GM12873 (cell line): ENCODE data around the gene NAT10.

ENCODE experiments used
- TF ChIP-seq, protein P1 (sequence below): IDR thresholded peaks from 2 replicates; pipeline ENCODE4 v1.5.1; 2012; ENCODE audit warnings: low read depth, mild to moderate bottlenecking, moderate library complexity, low read length, control low read depth; ENCODE audit not compliant: insufficient read depth; ENCODE audit errors: missing control alignments

Gene NAT10

DNA sequence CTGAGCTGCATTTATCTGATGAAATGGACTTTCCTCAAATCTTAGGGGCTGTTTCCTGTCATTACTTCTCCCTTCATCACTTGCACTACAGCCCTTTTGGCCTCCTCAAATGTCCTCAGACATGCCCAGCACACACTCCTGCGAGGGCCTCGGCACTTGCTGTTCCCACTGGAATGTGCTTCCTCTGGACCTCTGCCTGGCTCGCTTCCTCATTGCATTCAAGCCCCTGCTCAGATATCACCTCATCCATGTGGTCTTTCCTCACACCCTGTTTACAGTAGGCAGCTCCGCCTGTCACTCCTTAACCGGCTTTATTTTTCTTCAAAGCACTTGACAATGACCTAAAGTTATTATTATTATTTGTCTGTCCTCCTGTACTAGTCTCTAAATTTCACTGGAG lies 9.0 kb downstream of the NAT10 start:
- TF ChIP-seq, protein P1, sequence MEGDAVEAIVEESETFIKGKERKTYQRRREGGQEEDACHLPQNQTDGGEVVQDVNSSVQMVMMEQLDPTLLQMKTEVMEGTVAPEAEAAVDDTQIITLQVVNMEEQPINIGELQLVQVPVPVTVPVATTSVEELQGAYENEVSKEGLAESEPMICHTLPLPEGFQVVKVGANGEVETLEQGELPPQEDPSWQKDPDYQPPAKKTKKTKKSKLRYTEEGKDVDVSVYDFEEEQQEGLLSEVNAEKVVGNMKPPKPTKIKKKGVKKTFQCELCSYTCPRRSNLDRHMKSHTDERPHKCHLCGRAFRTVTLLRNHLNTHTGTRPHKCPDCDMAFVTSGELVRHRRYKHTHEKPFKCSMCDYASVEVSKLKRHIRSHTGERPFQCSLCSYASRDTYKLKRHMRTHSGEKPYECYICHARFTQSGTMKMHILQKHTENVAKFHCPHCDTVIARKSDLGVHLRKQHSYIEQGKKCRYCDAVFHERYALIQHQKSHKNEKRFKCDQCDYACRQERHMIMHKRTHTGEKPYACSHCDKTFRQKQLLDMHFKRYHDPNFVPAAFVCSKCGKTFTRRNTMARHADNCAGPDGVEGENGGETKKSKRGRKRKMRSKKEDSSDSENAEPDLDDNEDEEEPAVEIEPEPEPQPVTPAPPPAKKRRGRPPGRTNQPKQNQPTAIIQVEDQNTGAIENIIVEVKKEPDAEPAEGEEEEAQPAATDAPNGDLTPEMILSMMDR: no peak

DNA sequence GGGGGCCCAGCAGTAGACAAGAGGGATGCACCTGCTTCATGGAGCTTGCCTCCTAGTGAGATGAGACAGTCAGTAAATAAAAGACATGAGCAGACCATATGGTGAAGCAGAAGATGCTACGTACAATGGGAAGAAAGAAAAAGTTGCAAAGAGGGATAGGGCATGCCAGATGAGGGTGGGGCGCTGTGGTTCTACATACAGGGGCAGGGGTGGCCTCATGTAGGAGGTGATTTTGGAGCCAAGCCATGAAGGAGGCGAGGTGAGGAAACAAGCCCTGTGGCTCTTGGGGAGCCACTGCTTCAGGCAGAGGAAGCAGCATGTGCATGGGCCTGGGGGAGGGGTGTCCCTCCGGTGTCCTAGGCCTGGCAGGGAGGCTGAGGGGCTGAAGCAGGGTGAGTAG lies 15.2 kb downstream of the NAT10 start:
- TF ChIP-seq, protein P1: no peak

DNA sequence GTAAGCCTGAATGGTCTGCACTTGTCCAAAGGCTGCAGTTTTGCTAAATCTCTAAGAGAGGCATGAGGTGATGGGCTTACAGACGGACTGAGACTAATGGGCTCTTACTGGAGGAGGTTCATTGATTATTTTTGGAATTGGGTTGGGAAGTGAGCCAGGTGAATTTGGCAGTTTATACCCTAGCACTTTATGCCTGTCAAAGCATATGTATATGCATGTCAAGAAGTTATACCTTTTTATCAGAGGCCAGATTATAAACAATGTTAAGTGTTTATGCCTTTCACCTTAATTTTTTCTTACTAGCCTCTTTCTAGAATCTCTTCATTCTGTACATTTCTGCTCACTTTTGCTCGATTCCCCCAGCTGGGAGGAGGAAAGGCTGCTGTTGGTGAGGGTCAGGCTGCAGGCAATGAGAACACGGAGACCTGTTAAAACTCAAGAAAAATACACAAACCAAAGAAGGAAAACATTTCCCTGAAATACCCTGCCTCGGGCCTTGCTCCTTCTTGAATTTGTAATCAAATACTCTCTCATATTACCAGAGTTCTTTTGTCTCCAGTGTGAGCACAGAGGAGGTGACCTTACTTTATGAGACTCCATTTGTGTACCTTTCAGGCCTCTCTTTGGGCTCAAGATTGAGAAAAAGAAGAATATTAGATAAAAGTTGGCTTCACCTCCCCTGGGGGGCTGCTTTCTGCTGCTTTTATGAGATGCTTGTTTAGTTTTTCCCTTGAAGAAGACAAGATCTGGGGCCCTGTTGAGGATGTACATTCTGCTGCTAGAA lies 19.6 kb downstream of the NAT10 start:
- TF ChIP-seq, protein P1: no peak

DNA sequence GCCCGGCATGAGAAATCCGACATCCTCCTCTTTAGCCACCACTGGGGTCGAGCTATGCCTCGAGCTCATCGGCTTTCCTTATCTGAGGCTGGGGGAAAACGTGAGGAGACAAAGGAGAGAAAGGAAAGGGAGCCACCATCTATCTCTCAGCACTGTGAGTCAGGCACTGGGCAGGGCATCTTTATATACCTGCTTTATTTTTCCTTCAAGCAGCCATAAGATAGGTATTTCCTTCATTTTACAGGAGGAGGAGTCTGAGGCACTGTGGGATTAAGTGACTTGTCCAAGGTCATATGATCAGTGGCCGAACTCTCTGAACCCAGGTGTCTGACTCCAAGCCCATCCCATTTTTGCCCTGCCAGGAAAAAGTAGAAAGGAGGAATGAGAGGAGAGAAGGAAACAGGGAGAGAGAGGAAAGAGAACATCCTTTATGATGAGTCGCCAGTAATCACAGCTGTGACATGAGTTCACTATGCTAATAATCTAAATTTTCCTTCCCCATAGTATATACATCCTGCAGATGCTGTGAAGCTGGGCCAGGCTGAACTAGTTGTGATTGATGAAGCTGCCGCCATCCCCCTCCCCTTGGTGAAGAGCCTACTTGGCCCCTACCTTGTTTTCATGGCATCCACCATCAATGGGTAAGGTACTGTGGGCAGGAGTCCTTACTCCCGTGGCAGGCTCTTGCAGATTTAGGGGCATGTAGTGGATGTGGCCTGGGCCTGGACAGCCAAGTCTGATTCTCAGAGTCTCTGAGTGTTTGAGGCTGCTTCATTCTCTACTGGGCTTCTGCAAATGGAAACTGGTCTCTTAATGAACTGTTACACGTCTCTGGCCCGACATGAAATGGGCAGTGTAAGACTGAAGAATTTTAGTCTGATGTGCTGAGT lies 21.8 kb downstream of the NAT10 start:
- TF ChIP-seq, protein P1: no peak

DNA sequence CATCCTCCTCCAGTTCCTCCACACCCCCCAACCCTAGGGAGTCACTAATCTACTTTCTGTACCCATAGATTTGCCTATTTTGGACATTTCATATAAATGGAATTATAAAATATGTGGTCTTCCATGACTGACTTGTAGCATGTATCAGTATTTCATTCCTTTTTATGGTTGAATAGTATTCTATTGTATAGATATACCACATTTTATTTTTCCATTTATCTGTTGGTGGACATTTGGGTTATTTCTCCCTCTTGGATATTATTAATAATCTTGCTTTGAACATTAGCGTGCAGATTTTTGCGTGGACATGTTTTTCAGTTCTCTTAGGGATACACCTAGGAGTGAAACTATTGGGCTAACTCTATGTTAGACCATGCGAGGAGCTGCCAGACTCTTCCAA lies 23.4 kb downstream of the NAT10 start:
- TF ChIP-seq, protein P1: no peak

DNA sequence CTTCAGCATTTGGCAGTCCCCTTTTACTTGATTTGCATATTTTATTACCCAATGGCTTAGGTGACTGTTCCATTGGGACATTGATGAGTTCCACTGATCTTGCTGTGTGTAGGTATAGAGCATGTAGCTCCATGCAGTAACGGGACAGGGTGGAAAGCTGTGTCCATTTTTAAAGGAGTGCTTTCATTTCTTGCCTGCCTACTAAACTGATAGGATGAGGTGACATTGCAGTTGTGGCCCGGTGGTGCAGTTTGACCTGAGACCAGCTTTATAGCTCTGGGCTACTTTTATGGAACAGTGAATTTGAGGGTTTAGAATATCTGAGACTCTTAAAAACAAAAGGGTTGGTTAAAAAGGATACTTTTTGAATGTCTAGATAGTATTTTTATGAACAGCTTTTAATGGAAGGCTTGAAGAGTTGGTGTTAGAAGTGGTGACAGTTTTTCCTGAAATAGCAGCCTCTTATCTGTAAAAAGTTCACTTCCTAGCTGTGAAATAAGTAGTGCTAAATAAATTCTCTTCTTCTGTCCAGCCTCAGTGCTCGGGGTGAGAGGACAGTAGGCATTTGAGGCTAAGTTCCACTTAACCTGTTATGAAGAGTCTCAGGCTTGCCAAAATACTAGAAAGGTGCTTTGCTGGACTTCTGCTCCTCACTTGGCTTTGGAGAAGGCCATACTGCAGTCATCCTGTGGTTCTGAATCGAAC lies 27.0 kb downstream of the NAT10 start:
- TF ChIP-seq, protein P1: no peak

DNA sequence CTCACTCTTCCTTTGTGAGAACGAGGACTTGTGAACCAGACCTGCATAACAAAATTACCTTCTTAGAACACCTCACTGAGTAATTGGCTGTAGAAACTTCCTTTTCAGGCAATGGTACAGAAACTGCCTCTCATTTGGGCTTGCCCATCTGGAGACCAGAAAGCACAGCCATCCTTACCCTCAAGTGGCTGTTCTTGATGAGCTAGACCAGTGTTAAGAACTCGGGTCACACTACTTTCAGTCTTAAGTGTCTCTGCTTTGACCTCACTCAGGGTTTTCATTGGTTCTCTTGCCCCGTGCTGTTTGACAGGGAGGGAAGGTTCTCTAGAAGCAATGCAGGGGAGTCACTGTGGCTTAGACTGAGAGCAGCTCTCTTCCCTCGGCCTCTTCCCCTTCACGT lies 29.3 kb downstream of the NAT10 start:
- TF ChIP-seq, protein P1: no peak
